Measurements from ENCODE around the gene FCRL2. TPM values are rescaled to one million over a fixed set of nuclear protein-coding genes. Genes with fewer than 3 reads are reported as not detected.
"Not testable (repeated sequence)": the region's sequence is repeated elsewhere in the genome, so short reads cannot be mapped to it uniquely, and the experiment has no call there.

Gene FCRL2
- total RNA-seq, 1 experiment from 2014 or later: not detected

DNA sequence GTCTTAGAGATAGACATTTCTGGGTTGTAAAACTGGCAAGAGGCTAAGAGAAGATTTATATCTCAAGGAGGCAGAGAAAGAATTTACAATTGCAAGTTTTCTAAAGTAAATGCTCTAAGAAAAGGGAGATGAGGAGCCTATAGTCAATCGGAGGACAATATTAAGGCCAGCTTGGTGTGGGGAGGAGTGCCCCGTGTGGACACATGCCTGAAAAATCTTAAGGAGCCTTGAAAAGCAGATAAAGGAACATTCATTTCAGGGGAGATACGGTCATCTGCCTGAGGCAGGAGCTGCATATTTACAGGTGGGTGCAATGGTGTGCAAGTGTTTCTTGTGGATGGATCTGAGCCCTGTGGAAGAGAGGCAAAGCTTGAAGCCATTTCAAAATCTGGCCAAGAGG is 25.6 kb downstream of the FCRL2 start:
- no peak for DNase-seq (ENCODE audit: low read depth)

DNA sequence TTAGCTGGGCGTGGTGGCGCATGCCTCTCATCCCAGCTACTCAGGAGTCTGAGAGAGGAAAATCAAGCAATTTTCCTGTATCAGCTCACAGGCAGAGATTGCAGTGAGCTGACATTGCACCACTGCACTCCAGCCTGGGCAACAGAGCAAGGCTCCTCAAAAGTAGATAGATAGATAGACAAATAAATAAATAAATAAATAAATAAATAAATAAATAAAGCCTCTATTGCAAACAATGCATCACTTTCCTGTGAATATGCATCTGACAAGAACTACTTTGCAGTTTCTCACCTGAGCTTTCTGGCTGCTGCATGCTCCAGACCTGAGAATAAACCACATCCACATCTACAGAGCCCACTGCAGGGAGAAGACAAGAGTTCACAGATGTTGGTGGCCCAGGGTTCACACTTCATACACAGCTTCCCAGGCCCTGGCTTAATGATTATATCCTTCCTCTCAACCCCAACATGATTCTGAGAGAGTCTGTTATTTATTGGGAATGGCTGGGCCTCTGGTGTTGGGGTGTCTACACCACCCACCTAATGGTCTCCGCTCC is 28.6 kb downstream of the FCRL2 start:
- DNase-seq (ENCODE audit: low read depth): no peak

DNA sequence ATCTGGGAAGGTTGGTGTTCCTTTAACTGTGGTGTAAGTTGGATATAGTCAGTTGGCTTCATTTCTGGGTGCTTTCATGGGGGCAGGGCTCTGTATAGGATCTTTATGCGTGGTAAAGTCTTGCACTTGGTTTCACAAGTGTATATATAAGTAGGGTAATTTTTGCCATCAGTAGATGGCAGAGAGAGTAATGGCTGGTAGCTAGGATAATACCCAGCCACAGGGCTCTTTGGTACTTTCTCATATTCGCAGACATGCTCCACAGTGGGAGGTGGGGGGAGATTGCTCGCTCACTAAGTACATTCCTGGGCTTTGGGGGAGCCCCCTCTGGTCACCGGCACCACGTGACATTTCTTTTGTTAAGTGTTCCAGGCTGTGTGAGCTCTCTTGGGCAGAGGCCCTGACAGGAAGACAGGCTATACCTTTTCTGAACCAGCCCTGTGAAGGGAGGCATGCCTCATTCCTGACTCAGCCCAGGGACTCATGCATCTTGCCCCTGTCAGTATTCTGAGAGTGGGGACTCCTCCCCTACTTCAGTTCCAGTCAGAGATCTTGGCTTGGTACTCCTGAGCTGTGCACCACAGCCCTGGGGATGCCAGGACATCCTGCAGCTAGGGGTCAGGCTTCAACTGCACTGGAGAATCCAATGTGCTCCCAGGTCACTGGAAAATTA is 37.6 kb downstream of the FCRL2 start:
- no peak for DNase-seq (ENCODE audit: low read depth)

DNA sequence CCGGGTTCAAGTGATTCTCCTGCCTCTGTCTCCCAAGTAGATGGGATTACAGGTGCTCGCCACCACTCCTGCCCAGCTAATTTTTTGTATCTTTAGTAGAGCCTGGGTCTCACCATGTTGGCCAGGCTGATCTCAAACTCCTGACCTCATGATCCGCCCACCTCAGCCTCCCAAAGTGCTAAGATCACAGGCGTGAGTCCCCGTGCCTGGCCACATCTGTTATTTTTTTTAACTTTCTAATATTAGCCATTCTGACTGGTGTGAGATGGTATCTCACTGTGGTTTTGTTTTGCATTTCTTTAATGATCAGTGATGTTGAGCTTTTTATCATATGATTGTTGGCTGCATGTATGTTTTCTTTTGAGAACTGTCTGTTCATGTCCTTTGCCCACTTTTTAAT is 40.9 kb downstream of the FCRL2 start:
- not testable (repeated sequence) for DNase-seq (ENCODE audit: low read depth)

DNA sequence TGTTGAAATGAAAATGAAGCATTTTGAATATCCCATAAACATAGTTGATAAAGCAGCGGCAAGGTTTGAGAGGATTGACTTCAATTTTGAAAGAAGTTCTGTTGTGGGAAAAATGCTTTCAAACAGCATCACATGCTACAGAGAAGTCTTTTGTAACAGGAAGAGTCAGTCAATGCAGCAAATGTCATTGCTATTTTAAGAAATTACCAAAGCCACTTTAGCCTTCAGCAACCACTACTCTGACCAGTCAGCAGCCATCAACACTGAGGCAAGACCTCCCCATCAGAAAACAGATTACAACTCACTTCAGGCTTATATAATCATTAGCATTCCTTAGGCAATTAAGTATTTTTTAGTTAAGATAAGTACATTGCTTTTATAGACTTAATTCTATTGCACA is 42.6 kb downstream of the FCRL2 start:
- no peak for DNase-seq (ENCODE audit: low read depth)

DNA sequence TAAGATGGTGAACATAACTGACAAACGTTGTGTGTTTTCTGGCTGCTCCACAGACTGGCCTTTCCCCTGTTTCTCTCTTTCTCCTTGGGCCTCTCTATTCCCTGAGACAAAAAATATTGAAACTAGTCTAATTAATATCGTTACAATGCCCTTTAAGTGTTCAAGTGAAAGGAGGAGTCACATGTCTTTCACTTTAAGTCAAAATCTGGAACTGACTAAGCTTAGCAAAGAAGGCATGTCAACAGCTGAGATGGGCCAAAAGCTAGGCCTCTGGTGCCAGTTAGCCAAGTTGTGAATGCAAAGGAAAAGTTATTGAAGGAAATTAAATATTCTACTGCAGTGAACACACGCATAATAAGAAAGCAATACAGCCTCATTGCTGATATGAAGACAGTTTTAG is 44.2 kb downstream of the FCRL2 start:
- no peak for DNase-seq (ENCODE audit: low read depth)

DNA sequence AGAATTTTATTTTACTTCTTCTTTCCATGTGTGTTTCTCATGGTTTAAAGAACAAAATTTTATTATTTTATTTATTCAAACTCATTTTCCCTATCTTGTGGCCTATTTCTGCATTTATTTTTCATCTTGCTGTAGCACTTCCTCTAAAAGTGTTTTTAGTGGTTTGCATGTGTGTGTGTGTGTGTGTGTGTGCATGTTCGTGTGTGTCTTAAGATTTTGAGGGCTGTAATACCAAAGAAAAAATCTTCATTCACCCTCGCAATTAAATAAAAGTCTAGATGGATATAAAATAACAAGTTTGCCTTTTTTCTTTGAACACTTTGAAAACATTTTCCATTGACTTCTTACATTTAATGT is 51.7 kb downstream of the FCRL2 start:
- DNase-seq (ENCODE audit: low read depth): no peak

DNA sequence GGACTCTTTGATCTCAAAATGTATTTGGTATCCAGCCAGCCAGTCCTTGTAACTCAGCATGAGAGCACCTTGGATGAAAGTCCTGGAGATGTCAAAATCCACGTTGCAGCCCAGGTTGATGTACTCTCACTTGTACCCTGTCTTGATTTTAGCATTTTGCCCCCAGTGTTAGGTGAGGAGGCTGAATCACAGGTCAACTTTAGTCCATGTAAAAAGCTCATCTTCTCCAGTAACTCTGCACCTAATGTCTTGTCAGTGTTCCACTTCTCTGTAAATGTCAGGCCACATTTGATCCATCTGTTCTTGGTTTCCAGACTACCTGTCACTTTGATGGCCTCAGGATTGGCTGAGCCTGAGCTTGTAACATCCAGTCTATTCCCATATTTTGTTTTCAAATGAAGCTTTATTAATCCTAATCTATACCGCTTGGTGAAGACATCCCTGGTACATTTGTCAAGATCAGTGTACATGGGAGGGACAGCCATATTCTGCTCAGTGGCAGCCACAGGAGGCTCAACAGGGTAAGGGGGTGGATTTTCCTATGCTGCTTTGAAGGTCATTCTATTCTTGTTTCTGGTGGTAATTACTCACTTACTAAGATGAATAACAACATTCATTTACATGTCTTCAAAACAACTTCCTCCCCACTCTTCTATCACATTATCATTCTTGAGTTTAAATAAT is 52.3 kb downstream of the FCRL2 start:
- no peak for DNase-seq (ENCODE audit: low read depth)

DNA sequence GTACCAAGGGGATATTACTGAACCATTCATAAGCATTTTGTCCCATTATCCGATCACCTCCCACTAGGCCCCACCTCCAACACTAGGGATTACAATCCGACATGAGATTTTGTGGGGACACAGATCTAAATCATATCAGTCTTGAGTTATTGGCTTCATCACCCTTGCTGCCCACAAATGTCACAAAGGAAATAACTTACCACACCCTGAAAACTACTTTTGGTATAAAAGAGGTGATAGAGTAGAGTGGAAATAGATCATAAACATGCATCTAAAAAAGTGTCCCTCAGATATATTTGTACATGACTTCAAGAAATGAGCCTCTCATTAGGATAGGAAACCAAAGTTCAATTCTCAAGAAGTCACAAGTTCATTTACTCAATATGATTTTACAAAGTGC is 53.8 kb downstream of the FCRL2 start:
- no peak for DNase-seq (ENCODE audit: low read depth)

DNA sequence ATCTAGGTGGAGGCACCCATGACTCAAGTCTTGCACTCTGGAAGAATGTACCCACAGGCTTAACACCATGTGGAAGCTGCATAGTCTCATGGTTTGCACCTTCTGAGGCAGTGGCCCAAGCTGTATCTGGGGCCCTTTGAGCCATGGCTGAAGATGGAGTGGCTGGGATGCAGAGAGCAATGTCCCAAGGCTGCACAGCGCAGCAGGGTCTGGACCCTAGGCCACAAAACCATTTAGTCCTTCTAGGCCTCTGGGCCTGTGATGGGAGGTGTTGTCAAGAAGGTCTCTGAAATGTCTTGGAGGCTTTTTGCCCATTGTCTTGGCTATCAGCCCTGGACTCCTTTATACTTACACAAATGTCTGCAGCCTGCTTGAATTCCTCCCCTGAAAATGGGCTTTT is 54.9 kb downstream of the FCRL2 start:
- no peak for DNase-seq (ENCODE audit: low read depth)

DNA sequence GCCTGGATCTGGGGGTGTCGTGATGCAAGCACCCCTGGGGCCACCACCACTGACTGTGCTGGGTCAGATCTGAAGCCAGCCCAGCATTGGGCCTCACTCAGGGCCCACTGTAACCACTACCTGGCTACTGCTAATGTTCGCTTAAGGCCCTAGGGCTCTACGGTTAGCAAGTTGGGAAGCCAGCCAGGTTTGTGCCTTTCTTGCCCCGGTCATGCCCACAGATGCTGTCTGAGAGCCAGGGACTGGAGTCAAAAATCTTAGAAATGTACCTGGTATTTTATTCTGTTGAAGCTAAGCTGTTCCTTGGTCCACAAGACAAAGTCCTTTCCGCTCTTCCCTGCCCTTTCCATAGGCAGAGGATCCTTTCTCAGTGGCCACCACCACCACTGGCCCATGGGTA is 61.2 kb downstream of the FCRL2 start:
- no peak for DNase-seq (ENCODE audit: low read depth)

DNA sequence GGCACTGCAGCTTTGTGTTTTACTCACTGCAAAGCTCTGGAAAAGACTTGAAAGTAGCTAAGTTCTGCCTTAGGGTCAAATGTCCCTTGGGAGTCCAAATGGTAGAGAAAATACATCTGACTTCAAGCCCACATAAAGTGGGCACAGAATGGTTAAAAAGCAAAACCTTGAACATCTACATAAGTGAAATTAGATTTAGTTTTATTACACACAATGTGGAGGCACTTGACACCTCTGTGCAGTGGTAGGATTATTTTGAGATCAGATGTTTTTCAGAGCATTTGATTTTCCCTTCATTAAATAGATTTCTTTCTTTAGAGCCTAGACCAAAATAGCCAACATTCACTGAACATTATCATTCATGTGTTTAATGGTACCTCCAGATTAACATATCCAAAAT is 65.1 kb downstream of the FCRL2 start:
- no peak for DNase-seq (ENCODE audit: low read depth)

DNA sequence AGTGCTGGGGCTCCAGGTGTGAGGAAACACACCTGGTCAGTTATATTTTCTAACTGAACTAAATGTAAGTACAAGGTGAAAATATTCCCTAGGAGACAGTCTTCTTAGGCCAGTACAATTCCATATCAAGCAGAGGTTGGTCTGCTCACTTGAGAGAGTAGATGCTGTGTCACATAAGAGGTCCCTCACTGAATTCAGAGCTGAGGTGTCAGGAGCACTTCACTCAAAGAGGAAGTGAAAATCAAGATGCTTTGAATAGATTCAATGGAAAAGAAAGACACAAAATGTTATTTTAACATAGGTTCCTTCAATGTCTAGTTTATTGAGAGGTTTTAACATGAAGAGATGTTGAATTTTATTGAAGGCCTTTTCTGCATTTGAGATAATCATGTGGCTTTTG is 72.1 kb downstream of the FCRL2 start:
- no peak for DNase-seq (ENCODE audit: low read depth)

DNA sequence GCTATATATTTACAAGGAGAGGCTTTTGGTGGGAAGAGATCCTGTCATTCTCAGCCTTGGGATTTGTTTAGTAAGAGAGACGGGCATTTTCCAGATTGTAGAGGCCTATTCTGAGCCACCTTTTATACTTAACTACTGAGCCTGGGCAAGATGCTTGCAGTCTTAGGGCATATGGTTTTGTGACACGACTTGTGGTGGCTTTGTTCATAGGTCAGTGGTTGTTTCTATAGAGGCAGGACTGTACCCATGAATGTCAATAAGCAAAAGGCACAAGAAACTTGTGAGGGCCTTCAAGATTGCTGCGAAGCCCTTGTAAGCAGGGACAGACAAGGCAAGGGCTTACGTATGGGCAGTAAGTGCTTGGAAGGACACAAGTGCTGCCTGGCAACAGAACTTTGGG is 73.0 kb downstream of the FCRL2 start:
- DNase-seq (ENCODE audit: low read depth): no peak

DNA sequence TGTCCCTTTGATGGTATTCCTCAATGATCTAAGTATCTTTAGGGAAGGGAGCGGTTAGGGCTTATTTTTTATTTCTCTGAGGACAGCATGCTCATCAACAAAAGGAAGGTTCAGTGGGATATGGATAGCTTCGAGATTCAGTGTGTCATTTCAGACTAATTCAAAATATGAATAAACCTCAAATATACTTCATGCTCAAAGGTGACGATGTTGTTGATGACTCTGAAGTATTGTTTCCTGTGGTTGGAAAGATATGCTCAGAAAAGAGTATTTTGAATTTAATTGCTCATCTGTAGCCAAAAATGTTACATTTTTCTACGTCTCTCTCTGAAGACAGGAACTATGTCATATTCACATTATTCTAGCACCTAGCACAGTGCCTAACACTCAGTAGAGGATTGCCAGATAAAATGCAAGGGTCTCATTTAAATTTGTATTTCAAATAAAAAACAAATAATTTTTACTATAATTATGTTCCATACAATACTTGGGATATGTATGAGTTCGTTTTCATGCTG is 74.6 kb downstream of the FCRL2 start:
- no peak for DNase-seq (ENCODE audit: low read depth)

DNA sequence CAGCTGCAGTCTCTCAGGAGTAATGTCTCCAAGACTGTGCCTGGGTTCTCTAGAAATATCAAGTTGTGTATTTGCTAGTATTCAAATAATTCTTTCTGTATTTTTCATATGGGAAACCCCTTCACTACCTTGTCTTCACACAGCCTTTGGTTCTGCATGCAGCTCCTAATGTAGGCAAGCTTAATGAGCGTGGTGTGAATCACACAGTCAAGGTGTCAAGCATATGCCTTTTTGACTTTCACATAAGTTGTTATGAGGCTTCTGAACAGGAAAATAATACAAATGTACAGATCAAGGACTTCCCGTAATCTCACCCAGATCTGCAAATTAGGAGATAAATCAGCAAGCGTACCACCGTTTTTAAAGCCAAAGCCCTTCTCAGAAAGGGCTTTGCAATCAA is 76.2 kb downstream of the FCRL2 start, which contains the start of gene FCRL3:
TSS of gene FCRL3 (minus strand) at position 38 of the 400 bp plus-strand sequence. CDS start 280 bp downstream, outside the sequence.
- no peak for DNase-seq (ENCODE audit: low read depth)

DNA sequence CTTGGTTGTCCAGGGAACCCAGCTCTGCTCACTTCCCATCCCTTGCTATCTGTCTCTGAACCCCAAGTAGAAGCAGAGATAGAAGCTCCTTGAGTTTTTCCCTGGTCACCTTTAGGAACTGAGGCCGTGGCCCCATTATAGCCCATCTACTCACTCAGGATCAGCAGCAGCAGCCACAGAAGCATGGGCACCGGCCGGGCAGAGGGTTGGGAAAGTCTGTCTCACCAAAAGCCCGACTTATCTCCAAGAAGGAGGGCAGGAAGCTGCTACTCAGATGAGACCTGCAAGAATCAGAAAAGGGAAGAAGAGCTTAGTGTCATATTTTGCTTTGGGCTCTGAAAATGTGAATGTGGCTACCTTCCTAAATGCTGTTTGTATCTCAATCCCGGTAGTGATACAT is 76.6 kb downstream of the FCRL2 start:
- DNase-seq (ENCODE audit: low read depth): no peak

DNA sequence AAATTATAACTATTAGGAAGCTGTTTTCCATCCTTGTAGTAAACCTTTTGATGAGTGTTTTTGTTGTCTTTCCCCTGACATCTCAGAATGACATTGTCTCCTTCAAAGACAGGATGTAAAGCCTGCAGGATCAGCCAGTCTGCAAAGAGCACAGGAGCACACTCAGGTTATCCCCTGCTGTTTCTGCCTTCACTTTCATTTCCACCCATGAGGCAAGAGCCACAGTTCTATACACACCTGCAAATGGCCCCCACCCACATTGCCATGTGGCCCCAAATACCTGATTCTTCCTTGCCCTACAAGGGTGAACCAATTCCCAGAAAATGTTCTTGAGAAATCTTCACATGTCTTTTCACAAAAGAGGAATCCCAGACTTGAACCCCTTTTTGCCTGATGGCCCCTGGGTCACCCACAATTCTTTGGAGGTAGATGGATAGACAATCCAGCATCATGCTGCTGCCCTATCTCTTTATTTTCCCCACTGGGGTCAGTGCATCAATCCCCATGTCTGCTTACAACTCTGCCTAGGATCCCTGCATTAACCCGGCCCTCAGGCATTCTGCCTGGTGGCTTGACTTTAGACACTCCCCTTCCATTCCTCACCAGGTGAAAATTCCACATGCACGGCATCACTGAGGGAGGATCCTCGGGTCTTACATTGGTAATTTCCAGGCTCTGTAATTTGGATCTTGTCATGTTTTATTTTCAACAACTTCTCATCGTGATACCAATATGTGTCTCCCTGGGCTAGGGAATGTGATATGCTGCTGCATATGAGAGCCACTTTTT is 79.0 kb downstream of the FCRL2 start:
- no peak for DNase-seq (ENCODE audit: low read depth)

DNA sequence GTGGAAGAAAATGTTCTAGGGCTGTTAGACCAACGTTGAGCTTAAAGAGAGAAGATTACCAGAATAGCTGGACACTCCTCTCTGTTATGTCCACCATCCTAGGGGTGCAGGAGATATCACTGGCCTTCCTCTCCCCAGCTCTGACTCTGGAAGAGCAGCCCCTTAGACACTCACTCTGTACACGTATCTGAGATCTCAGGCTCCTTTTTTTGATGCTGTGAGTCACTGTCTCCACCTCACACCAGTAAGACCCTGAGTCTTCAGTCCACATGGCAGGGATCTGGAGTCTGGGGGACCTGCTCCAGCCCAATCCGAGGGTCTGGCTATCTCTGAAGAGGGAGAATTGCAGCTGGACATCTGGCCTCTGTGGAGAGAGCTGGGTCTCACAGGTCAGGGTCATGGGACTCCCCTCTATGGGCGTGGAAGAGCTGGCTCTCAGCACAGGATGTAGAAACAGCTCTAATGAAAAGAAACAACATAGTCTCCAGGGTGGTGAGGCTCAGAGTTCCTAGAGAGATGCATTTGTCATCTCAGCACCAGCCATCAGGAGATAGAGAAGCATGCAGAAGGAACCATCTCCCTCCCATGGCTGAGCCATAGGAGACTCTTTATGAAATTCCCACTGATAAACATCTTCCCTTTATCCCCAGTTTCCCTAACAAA is 79.8 kb downstream of the FCRL2 start:
- no peak for DNase-seq (ENCODE audit: low read depth)

Data from LHCN-M2 (cell line).